Hepatocyte (in vitro differentiated cells): ENCODE data around the gene SELENOV. TPM values are rescaled to one million over a fixed set of nuclear protein-coding genes. Genes with fewer than 3 reads are reported as not detected.

Experiments used
- DNase-seq: peaks from one replicate; pipeline ENCODE4 v3.0.0-alpha.2; 2016; ENCODE audit warnings: low spot score
- H2AFZ ChIP-seq: fragments of 200-600 bp; sonication (generic); 2 replicates; pipeline ENCODE4 v1.6.0; 2016; ENCODE audit warnings: antibody characterized with exemption, mild to moderate bottlenecking
- H3K27ac ChIP-seq: fragments of 200-600 bp; sonication (generic); 2 replicates; pipeline ENCODE4 v1.5.1; 2016; ENCODE audit warnings: mild to moderate bottlenecking
- H3K27me3 ChIP-seq: fragments of 200-600 bp; sonication (generic); 2 replicates; pipeline ENCODE4 v1.6.1; 2016
- H3K36me3 ChIP-seq: fragments of 200-600 bp; sonication (generic); replicated peaks from 2 replicates; pipeline ENCODE4 v1.5.1; 2016; ENCODE audit warnings: low read depth; ENCODE audit not compliant: insufficient read depth
- H3K4me1 ChIP-seq: fragments of 200-600 bp; sonication (generic); 2 replicates; pipeline ENCODE4 v1.5.1; 2016; ENCODE audit warnings: mild to moderate bottlenecking, moderate library complexity; ENCODE audit not compliant: insufficient read depth
- H3K4me2 ChIP-seq: fragments of 200-600 bp; sonication (generic); 2 replicates; pipeline ENCODE4 v1.6.0; 2016
- H3K4me3 ChIP-seq: fragments of 200-600 bp; sonication (generic); 2 replicates; pipeline ENCODE4 v1.5.1; 2016; ENCODE audit warnings: mild to moderate bottlenecking
- H3K79me2 ChIP-seq: fragments of 200-600 bp; sonication (generic); 2 replicates; pipeline ENCODE4 v1.6.0; 2017; ENCODE audit warnings: mild to moderate bottlenecking
- H3K9me2 ChIP-seq: fragments of 200-600 bp; sonication (generic); replicated peaks from 2 replicates; pipeline ENCODE4 v1.6.0; 2017; ENCODE audit warnings: mild to moderate bottlenecking; ENCODE audit not compliant: insufficient read depth
- H3K9me3 ChIP-seq: fragments of 200-600 bp; sonication (generic); 2 replicates; pipeline ENCODE4 v1.5.1; 2016; ENCODE audit warnings: low read depth, mild to moderate bottlenecking
- H4K20me1 ChIP-seq: fragments of 200-600 bp; sonication (generic); 2 replicates; pipeline ENCODE4 v1.6.0; 2016; ENCODE audit warnings: mild to moderate bottlenecking; ENCODE audit not compliant: insufficient read depth, poor library complexity, severe bottlenecking
- EZH2 ChIP-seq: fragments of 200-600 bp; sonication (generic); IDR thresholded peaks from 2 replicates; pipeline ENCODE4 v1.6.1; 2016; ENCODE audit warnings: antibody characterized with exemption, mild to moderate bottlenecking, borderline replicate concordance
- EZH2phosphoT487 ChIP-seq: fragments of 200-600 bp; sonication (generic); IDR thresholded peaks from one replicate; pipeline ENCODE4 v1.6.1; 2018; ENCODE audit warnings: antibody characterized with exemption, mild to moderate bottlenecking, low read depth, moderate library complexity; ENCODE audit not compliant: unreplicated experiment, severe bottlenecking
- WGBS: methylation state at CpG from one replicate; pipeline ENCODE4 v1.1.6; 2016; ENCODE audit warnings: low lambda C conversion rate; ENCODE audit errors: missing lambda C conversion rate; 5-methylcytosine and 5-hydroxymethylcytosine counted together
- polyA plus RNA-seq: library from polyadenylated mRNA; unstranded; fragments of >200 nt; fragmentation: Nextera tagmentation; extraction: Ambion mirVana; gene quantifications from 2 replicates; pipeline ENCODE4 v1.2.1, GENCODE V29; 2016
- total RNA-seq: library from RNA; depleted of rRNA; stranded (reverse); fragments of >200 nt; gene quantifications from 2 replicates; pipeline ENCODE4 v1.2.3, GENCODE V29; 2014
- TF ChIP-seq, protein P1 (sequence below): fragments of 200-600 bp; sonication (generic); IDR thresholded peaks from 2 replicates; pipeline ENCODE4 v1.5.1; 2016; ENCODE audit warnings: antibody characterized with exemption, mild to moderate bottlenecking; ENCODE audit not compliant: poor library complexity

The SELENOV gene
- total and polyA plus RNA-seq, 2 experiments from 2014 or later: 0.50 to 0.98 TPM

DNA sequence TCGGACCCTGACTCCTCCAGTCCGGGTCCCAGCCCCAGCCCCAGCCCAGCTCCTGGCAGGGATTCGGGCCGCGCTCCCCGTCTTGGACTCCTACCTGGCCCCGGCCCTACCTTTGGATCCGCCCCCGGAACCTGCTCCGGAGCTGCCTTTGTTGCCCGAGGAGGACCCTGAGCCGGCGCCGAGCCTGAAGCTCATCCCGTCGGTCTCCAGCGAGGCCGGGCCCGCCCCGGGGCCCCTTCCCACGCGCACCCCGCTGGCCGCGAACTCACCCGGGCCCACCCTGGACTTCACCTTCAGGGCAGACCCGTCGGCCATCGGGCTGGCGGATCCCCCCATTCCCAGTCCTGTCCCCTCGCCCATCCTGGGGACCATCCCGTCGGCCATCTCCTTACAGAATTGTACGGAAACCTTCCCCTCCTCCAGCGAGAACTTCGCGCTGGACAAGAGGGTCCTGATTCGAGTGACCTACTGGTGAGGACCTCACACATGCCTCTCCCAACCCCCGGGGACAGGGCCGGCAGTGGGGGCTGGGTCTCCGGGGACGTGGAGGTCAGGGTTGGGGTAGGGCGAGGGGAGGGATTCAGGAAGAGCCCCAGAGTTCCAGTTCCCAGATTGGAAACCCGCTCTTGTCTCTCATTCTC is 732 bp downstream of the SELENOV start:
- H3K27me3 ChIP-seq: peaks cover 46% of the 10 kb centered on the region
- peak overlapping the region; percentile 88 for H3K4me2 ChIP-seq
- H4K20me1 ChIP-seq: no peaks in the 10 kb centered on the region
- TF ChIP-seq, protein P1, sequence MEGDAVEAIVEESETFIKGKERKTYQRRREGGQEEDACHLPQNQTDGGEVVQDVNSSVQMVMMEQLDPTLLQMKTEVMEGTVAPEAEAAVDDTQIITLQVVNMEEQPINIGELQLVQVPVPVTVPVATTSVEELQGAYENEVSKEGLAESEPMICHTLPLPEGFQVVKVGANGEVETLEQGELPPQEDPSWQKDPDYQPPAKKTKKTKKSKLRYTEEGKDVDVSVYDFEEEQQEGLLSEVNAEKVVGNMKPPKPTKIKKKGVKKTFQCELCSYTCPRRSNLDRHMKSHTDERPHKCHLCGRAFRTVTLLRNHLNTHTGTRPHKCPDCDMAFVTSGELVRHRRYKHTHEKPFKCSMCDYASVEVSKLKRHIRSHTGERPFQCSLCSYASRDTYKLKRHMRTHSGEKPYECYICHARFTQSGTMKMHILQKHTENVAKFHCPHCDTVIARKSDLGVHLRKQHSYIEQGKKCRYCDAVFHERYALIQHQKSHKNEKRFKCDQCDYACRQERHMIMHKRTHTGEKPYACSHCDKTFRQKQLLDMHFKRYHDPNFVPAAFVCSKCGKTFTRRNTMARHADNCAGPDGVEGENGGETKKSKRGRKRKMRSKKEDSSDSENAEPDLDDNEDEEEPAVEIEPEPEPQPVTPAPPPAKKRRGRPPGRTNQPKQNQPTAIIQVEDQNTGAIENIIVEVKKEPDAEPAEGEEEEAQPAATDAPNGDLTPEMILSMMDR: no peak
- no peak for TF ChIP-seq EZH2
- no peak for TF ChIP-seq EZH2phosphoT487
- WGBS: 4% methylated on average over 30 of the region's 44 CpGs
- H3K9me3 ChIP-seq: no peaks in the 10 kb centered on the region
- H3K36me3 ChIP-seq: no peaks in the 10 kb centered on the region
- H2AFZ ChIP-seq: peak overlapping the region; percentile 86
- no peaks in the 10 kb centered on the region for H3K79me2 ChIP-seq
- H3K9me2 ChIP-seq: no peaks in the 10 kb centered on the region
- H3K4me1 ChIP-seq: no peaks in the 10 kb centered on the region
- DNase-seq: peak; percentile 54
- H3K4me3 ChIP-seq: peak overlapping the region; percentile 28
- no peak overlapping the region for H3K27ac ChIP-seq

DNA sequence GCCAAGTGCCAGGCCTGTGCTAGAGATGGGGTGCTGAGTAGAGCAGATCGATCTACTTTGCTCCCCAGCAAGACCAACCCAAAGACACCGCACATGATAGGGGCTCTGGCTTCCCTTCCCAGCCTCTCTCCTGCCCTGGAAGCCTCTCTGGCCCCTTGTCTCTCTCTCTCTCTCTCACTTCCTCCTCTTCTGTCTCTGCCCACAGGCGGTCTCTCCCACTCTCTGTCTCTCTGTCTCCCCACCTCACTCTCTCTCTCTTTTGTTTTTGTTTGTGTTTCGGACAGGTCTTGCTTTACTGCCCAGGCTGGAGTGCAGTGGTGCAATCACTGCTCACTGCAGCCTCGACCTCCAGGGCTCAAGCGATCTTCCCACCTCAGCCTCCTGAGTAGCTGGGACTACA is 1.3 kb downstream of the SELENOV start:
- H3K27me3 ChIP-seq: peaks cover 46% of the 10 kb centered on the region
- WGBS: 51% methylated on average over 6 of the region's 6 CpGs
- no peak overlapping the region for H3K27ac ChIP-seq

DNA sequence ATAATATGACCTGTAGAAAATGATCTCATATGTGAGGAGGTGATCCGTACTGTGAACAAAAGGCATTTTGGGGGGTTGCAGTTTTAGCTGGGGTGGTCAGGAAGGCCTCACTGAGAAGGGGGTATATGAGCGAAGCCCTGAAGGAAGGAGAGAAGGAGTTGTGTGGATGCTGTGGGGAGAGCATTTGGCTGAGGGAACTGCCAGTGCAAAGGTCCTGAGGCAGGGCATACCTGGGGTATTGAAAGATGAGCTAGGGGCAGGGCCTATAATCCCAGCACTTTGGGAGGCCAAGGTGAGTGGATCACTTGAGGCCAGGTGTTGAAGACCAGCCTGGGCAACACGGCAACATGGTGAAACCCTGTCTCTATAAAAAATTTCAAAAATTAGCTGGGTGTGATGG is 2.5 kb downstream of the SELENOV start:
- no peaks in the 10 kb centered on the region for H3K36me3 ChIP-seq
- H3K9me3 ChIP-seq: no peaks in the 10 kb centered on the region
- H3K27ac ChIP-seq: no peak overlapping the region
- H3K79me2 ChIP-seq: no peaks in the 10 kb centered on the region
- H3K4me3 ChIP-seq: no peak overlapping the region
- H3K4me2 ChIP-seq: no peak overlapping the region
- H4K20me1 ChIP-seq: no peaks in the 10 kb centered on the region
- peaks cover 46% of the 10 kb centered on the region for H3K27me3 ChIP-seq
- no peak overlapping the region for H2AFZ ChIP-seq
- WGBS: 84% methylated on average over 3 of the region's 3 CpGs
- TF ChIP-seq EZH2phosphoT487: no peak
- TF ChIP-seq EZH2: no peak
- TF ChIP-seq, protein P1: no peak
- no peaks in the 10 kb centered on the region for H3K4me1 ChIP-seq
- no peak for DNase-seq
- no peaks in the 10 kb centered on the region for H3K9me2 ChIP-seq

More for the DNA sequence above, 1.3 kb downstream of the SELENOV start:
- H3K36me3 ChIP-seq: no peaks in the 10 kb centered on the region
- no peaks in the 10 kb centered on the region for H3K79me2 ChIP-seq
- no peak for DNase-seq
- no peaks in the 10 kb centered on the region for H3K9me2 ChIP-seq
- H4K20me1 ChIP-seq: no peaks in the 10 kb centered on the region
- no peaks in the 10 kb centered on the region for H3K9me3 ChIP-seq
- TF ChIP-seq, protein P1: no peak
- TF ChIP-seq EZH2phosphoT487: no peak
- H2AFZ ChIP-seq: peak overlapping the region; percentile 86
- no peaks in the 10 kb centered on the region for H3K4me1 ChIP-seq
- H3K4me2 ChIP-seq: peak overlapping the region; percentile 88
- no peak overlapping the region for H3K4me3 ChIP-seq
